Ascending aorta (tissue), 2 donors: ENCODE measurements around the gene NUPR2. TPM values are rescaled to one million over a fixed set of nuclear protein-coding genes. Genes with fewer than 3 reads are reported as not detected.
A peak's percentile ranks its signal among the peaks of the same experiment; 100 is the strongest.
"Not testable (repeated sequence)": the region's sequence is repeated elsewhere in the genome, so short reads cannot be mapped to it uniquely, and the experiment has no call there.

Experiments used
- DNase-seq, 2 donors: peaks; one replicate each; pipeline ENCODE4 v3.0.0-alpha.2; 2019; ENCODE audit warnings: low spot score in 2 of 2
- H3K27ac ChIP-seq, 2 donors: fragments of 200-600 bp; sonication (generic); one replicate each; pipeline ENCODE4 v1.5.1; 2016 to 2017; ENCODE audit warnings: mild to moderate bottlenecking in 1 of 2
- H3K27me3 ChIP-seq: fragments of 200-600 bp; sonication (generic); one replicate; pipeline ENCODE4 v1.5.1; 2017
- H3K36me3 ChIP-seq, 2 donors: fragments of 200-600 bp; sonication (generic); one replicate each; pipeline ENCODE4 v1.5.1; 2016
- H3K4me1 ChIP-seq, 2 donors: fragments of 200-600 bp; sonication (generic); one replicate each; pipeline ENCODE4 v1.5.1; 2016 to 2017; ENCODE audit warnings: mild to moderate bottlenecking in 1 of 2
- H3K4me3 ChIP-seq, 2 donors: fragments of 200-600 bp; sonication (generic); one replicate each; pipeline ENCODE4 v1.5.1; 2016 to 2017; ENCODE audit warnings: mild to moderate bottlenecking in 1 of 2
- H3K9me3 ChIP-seq, 2 donors: fragments of 200-600 bp; sonication (generic); one replicate each; pipeline ENCODE4 v1.5.1; 2016
- intact Hi-C: fragments of 100-400 bp; cut with DNase I; formaldehyde crosslinking; loops from one replicate; pipeline ENCODE4 v1.15.1; 2023
- total RNA-seq: library from RNA; depleted of rRNA; stranded (reverse); fragments of >200 nt; gene quantifications from one replicate; pipeline ENCODE4 v1.1.0, GENCODE V29; 2016
- TF ChIP-seq, protein P1 (sequence below), 3 experiments: fragments of 200-600 bp in 2 of 3; fragments of 450-650 bp in 1 of 3; sonication (generic) in 2 of 3; IDR thresholded peaks; one replicate each; pipeline ENCODE4 v1.5.1; 2016 to 2019; ENCODE audit warnings: antibody characterized with exemption in 3 of 3, mild to moderate bottlenecking in 1 of 3, moderate library complexity in 1 of 3

The NUPR2 gene
- total RNA-seq, 1 donor from 2014 or later: not detected

DNA sequence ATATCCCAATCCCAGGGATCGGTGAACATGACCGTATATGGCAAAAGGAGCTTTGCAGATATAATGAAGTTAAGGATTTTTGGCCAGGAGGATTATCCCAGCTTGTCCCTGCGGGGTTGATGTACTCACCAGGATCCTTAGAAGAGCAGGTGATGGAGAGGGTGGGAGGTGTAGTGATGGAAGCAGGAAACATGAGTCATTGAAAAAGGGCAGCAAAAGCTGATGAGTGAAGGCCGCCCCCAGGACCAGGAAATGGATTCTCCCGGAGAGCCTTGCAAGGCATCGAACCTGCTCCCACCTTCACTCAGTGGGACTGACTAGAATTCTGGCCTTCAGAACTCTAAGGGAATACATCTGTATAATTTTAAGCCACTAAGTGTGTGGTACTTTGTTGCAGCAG, 5.2 kb upstream of the NUPR2 start:
- H3K9me3 ChIP-seq: no peaks in the 10 kb centered on the region
- H3K27me3 ChIP-seq: no peaks in the 10 kb centered on the region
- TF ChIP-seq, protein P1, sequence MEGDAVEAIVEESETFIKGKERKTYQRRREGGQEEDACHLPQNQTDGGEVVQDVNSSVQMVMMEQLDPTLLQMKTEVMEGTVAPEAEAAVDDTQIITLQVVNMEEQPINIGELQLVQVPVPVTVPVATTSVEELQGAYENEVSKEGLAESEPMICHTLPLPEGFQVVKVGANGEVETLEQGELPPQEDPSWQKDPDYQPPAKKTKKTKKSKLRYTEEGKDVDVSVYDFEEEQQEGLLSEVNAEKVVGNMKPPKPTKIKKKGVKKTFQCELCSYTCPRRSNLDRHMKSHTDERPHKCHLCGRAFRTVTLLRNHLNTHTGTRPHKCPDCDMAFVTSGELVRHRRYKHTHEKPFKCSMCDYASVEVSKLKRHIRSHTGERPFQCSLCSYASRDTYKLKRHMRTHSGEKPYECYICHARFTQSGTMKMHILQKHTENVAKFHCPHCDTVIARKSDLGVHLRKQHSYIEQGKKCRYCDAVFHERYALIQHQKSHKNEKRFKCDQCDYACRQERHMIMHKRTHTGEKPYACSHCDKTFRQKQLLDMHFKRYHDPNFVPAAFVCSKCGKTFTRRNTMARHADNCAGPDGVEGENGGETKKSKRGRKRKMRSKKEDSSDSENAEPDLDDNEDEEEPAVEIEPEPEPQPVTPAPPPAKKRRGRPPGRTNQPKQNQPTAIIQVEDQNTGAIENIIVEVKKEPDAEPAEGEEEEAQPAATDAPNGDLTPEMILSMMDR (IDR thresholded peaks at IDR 0.05): no peak
- no peak overlapping the region for H3K4me3 ChIP-seq
- H3K27ac ChIP-seq: no peak overlapping the region
- H3K36me3 ChIP-seq: no peaks in the 10 kb centered on the region
- DNase-seq: peak in 1 of 2 donors; percentile 12
- H3K4me1 ChIP-seq: no peaks in the 10 kb centered on the region
- intact Hi-C loops: no loop called here

DNA sequence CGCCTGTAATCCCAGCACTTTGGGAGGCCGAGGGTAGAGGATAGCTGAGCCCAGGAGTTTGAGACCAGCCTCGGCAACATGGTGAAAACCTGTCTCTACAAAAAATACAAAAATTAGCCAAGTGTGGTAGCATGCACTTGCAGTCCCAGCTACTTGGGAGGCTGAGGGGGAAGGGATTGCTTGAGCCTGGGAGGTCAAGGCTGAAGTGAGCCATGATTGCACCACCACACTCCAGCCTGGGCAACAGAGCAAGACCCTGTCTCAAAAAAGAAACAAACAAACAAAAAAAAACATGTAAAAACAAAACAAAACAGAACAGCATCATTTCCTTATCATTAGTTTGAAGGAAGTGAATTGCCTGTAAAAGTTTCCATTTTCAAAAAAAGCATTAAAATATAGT, 4.0 kb downstream of the NUPR2 start:
- intact Hi-C loops: not testable (repeated sequence)

DNA sequence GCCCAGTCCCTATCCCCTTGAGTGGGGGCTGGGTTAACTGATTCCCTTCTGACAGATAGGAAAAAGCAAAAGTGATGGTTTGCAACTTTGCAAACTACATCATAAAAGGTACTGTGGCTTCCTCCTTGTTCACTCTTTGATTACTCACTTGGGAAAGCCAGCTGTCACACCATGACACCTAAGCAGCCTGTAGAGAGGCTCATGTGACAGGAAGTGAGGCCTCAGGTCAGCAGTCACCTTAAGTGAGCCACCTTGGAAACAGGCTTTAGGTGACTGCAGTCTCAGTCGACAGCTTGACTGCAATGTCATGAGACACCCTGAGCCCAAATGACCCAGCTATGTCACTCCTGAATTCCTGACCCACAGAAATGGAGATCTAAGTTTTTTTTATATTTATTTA, 5.6 kb downstream of the NUPR2 start:
- Histone ChIP-seq H3K4me3 (no peak overlapping the region), H3K27ac (no peak overlapping the region), H3K36me3 (no peaks in the 10 kb centered on the region), H3K4me1 (peaks cover 0 to 4% of the 10 kb centered on the region in 2 donors), H3K9me3 (no peaks in the 10 kb centered on the region), H3K27me3 (no peaks in the 10 kb centered on the region)
- intact Hi-C loops: no loop called here
- TF ChIP-seq, protein P1 (IDR thresholded peaks at IDR 0.05): no peak
- DNase-seq: no peak

More for the DNA sequence above, 4.0 kb downstream of the NUPR2 start:
- not testable (repeated sequence) for H3K27ac ChIP-seq, DNase-seq, H3K36me3 ChIP-seq, H3K27me3 ChIP-seq, H3K4me1 ChIP-seq, H3K4me3 ChIP-seq, H3K9me3 ChIP-seq

DNA sequence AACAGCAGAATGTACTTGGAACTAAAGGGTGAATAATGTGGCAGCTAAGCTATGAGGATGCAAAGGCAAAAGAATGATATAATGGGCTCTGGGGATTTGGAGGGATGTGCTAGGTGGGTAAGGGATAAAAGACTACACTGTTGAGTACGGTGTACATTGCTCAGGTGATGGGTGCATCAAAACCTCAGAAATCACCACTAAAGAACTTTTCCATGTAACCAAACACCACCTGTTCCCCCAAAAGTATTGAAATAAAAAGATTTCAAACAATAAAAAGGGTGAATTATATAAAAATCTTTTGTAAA, 8.3 kb downstream of the NUPR2 start:
- H3K9me3 ChIP-seq: no peaks in the 10 kb centered on the region
- H3K4me1 ChIP-seq: peaks cover 0 to 12% of the 10 kb centered on the region in 2 donors
- intact Hi-C loops: loop anchor here (2.0 to 5.0 kb wide), 5 partner anchors 15 to 1351 kb away; partner anchors contain the start of genes PHKG1, SEC61G and ZNF713
- TF ChIP-seq, protein P1 (IDR thresholded peaks at IDR 0.05): no peak
- H3K36me3 ChIP-seq: peaks cover 14 to 15% of the 10 kb centered on the region in 2 donors
- H3K27me3 ChIP-seq: no peaks in the 10 kb centered on the region
- H3K27ac ChIP-seq: no peak overlapping the region
- DNase-seq: no peak
- H3K4me3 ChIP-seq: no peak overlapping the region

DNA sequence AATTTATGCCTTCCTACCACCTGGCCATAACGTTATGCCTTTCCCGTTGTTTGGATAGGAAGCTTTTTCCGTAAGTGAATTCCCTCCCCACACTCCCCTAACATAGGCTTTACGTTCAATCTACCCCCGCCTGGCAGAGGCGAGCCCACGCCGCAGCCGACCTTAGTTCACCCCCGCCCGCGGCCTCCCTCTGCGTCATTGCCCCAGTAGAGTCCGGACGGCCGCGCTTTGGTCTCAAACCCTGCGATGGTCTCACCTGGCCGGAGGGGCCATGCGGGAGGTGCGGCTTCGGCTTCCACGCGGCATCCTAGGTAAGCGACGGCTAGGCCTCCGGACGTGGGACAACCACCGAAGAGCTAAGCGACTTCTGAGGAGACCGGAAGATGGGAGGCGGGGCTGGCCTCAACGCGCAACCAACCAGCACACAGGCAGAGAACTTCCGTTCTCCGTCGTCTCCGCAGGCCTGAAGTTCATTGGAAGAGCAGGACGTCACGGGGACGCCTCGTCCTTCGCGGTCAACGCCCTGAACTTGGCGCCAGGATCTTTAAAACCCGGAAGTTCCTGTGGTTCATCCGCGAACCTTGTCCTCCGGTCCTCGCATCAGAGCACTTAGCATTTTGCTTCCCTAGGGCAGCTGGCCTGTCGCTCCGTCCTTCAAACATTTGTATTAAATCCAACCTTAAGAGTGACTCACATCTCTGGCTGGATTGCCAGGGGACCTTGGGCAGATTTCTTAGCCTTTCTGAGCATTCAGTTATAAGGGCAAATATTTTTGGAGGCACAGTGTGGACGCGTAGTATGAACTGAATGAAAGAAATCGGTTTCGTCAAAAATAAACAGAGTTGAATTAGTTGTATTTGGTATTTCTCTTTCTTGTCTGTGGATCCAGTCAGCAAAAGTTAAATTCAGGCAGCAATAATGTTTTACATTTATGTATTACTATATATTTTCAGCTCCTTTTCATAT, 9.8 kb downstream of the NUPR2 start, which contains the start of gene CHCHD2:
TSS of gene CHCHD2 (minus strand) at position 369 of the 966 bp plus-strand sequence. CDS start at position 306, 63 bp downstream.
- Histone ChIP-seq H3K4me1 (peaks cover 0 to 12% of the 10 kb centered on the region in 2 donors), H3K27ac (peak within 1 kb of the TSS; percentile 89 to 93), H3K9me3 (no peaks in the 10 kb centered on the region), H3K27me3 (no peaks in the 10 kb centered on the region), H3K36me3 (peaks cover 27 to 30% of the 10 kb centered on the region in 2 donors), H3K4me3 (peak within 1 kb of the TSS; percentile 70 to 74)
- intact Hi-C loops: loop anchor here (1.0 to 5.0 kb wide), 8 partner anchors 14 to 1349 kb away; partner anchors contain the start of genes CCT6A, PHKG1, PSPH and SEC61G
- DNase-seq: peak; percentile 94 to 99
- TF ChIP-seq, protein P1 (IDR thresholded peaks at IDR 0.05): no peak

DNA sequence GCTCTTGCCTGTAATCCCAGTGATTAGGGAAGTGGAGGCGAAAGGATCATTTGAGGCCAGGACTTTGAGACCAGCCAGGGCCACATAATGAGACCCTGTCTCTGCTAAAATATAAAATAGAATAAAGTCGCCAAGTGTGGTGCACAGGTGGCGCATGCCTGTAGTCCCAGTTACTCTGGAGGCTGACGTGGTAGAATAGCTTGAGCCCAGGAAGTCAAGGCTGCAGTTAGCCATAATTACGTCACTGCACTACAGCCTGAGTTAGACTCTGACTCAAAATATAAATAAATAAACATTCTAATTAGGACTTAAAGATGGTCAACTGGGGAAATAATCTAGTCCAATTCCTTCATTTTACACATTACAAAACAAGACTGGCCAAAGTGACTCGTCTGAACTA, 10.7 kb downstream of the NUPR2 start:
- H3K27me3 ChIP-seq: no peaks in the 10 kb centered on the region
- intact Hi-C loops: loop anchor here (5.0 kb wide), 3 partner anchors 67 to 1348 kb away; partner anchors contain the start of gene SEC61G
- H3K4me3 ChIP-seq: peak overlapping the region; percentile 70 to 74
- H3K27ac ChIP-seq: peak overlapping the region; percentile 89 to 93
- TF ChIP-seq, protein P1 (IDR thresholded peaks at IDR 0.05): no peak
- DNase-seq: no peak
- no peaks in the 10 kb centered on the region for H3K9me3 ChIP-seq
- peaks cover 36 to 39% of the 10 kb centered on the region in 2 donors for H3K36me3 ChIP-seq
- peaks cover 0 to 12% of the 10 kb centered on the region in 2 donors for H3K4me1 ChIP-seq

DNA sequence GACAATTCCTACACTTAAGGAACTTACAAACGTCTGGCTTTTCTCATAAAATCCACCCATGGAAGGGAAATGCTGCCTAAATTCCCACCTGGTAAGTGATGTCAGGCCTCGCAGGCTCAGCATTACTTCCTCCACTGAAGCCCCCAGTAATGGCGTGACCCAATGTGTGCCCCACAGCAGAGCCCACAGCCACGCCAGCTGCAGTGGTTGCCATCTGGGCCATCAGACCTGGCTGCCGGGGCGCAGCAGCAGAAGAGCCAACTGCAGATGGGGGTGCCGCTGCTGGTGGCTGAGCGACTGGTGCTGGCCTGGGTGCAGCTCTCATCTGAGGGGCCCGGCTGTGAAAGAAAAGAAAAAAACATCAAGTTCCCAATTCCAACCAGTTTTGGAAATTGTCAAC, 12.1 kb downstream of the NUPR2 start:
- H3K27me3 ChIP-seq, intact Hi-C loops, H3K4me3 ChIP-seq, H3K9me3 ChIP-seq, H3K27ac ChIP-seq, DNase-seq: not testable (repeated sequence)
- H3K4me1 ChIP-seq: peaks cover 0 to 12% of the 10 kb centered on the region in 2 donors
- peaks cover 47 to 51% of the 10 kb centered on the region in 2 donors for H3K36me3 ChIP-seq
